WTC11 (cell line): ENCODE measurements around the gene ANKRD33B. TPM values are rescaled to one million over a fixed set of nuclear protein-coding genes. Genes with fewer than 3 reads are reported as not detected.

Experiments used
- ATAC-seq: fragments of 200-7000 bp; cut with Tn5 transposase; 2 replicates; pipeline ENCODE4 v1.10.0; 2021; ENCODE audit warnings: mild to moderate bottlenecking, moderate library complexity
- CTCF ChIA-PET: fragments of 300-600 bp; sonication (Branson Sonifier 250); formaldehyde crosslinking; loops from one replicate; lab custom pipeline; 2021; ENCODE audit warnings: antibody characterized with exemption; lab: Charles Lee
- POLR2A ChIA-PET: fragments of 350-600 bp; sonication (Branson Sonifier 250); formaldehyde crosslinking; loops from one replicate; lab custom pipeline; 2021; ENCODE audit warnings: antibody characterized with exemption; lab: Charles Lee
- DNase-seq: peaks from one replicate; pipeline ENCODE4 v3.0.0; 2021; ENCODE audit warnings: low spot score
- H3K27ac Mint-ChIP-seq: 2 replicates; pipeline ENCODE4 v1.8.0; 2021; ENCODE audit warnings: mixed read lengths
- H3K27me3 Mint-ChIP-seq: 2 replicates; pipeline ENCODE4 v1.8.0; 2021; ENCODE audit warnings: low read depth, mild to moderate bottlenecking, moderate library complexity, mixed read lengths
- H3K36me3 Mint-ChIP-seq: 2 replicates; pipeline ENCODE4 v1.8.0; 2021; ENCODE audit warnings: mixed read lengths
- H3K4me1 Mint-ChIP-seq: 2 replicates; pipeline ENCODE4 v1.8.0; 2022; ENCODE audit warnings: mixed read lengths
- H3K4me3 Mint-ChIP-seq: 2 replicates; pipeline ENCODE4 v1.8.0; 2021; ENCODE audit warnings: mild to moderate bottlenecking, moderate library complexity, mixed read lengths
- H3K9me3 Mint-ChIP-seq: 2 replicates; pipeline ENCODE4 v1.8.0; 2021; ENCODE audit warnings: mixed read lengths
- ATF2 ChIP-seq: sonication (generic); formaldehyde crosslinking; IDR thresholded peaks from 2 replicates; pipeline ENCODE4 v1.8.1; 2022; ENCODE audit warnings: low read depth, missing genetic modification reagents, borderline replicate concordance
- CREB1 ChIP-seq: sonication (generic); formaldehyde crosslinking; IDR thresholded peaks from 2 replicates; pipeline ENCODE4 v1.8.0; 2023; ENCODE audit warnings: mild to moderate bottlenecking, missing genetic modification reagents
- E2F4 ChIP-seq: sonication (generic); formaldehyde crosslinking; IDR thresholded peaks from 2 replicates; pipeline ENCODE4 v1.8.1; 2022; ENCODE audit warnings: low read depth, mild to moderate bottlenecking, moderate library complexity, missing genetic modification reagents, borderline replicate concordance
- EMX1 ChIP-seq: fragments of 250-450 bp; sonication (Bioruptor Pico); IDR thresholded peaks from 2 replicates; pipeline ENCODE4 v1.8.0; 2021; ENCODE audit warnings: mild to moderate bottlenecking
- FOXK1 ChIP-seq: sonication (generic); formaldehyde crosslinking; IDR thresholded peaks from 2 replicates; pipeline ENCODE4 v1.8.0; 2022; ENCODE audit warnings: mild to moderate bottlenecking, moderate library complexity, missing genetic modification reagents
- GRHL2 ChIP-seq: fragments of 250-450 bp; sonication (Bioruptor Pico); IDR thresholded peaks from 2 replicates; pipeline ENCODE4 v1.8.0; 2022; ENCODE audit warnings: mild to moderate bottlenecking, moderate library complexity; ENCODE audit not compliant: insufficient replicate concordance, severe bottlenecking
- KAT7 ChIP-seq: sonication (generic); formaldehyde crosslinking; IDR thresholded peaks from 2 replicates; pipeline ENCODE4 v1.8.1; 2023; ENCODE audit warnings: missing genetic modification reagents, mild to moderate bottlenecking, borderline replicate concordance
- NR1H2 ChIP-seq: sonication (generic); formaldehyde crosslinking; IDR thresholded peaks from 2 replicates; pipeline ENCODE4 v1.9.0; 2021; ENCODE audit warnings: mild to moderate bottlenecking, moderate library complexity, missing genetic modification reagents
- OVOL2 ChIP-seq: fragments of 250-450 bp; sonication (Bioruptor Pico); IDR thresholded peaks from 2 replicates; pipeline ENCODE4 v1.9.0; 2021; ENCODE audit warnings: mild to moderate bottlenecking, borderline replicate concordance
- TEAD4 ChIP-seq: sonication (generic); formaldehyde crosslinking; IDR thresholded peaks from 2 replicates; pipeline ENCODE4 v1.8.0; 2022; ENCODE audit warnings: mild to moderate bottlenecking, missing genetic modification reagents
- TP53 ChIP-seq: sonication (generic); formaldehyde crosslinking; IDR thresholded peaks from 2 replicates; pipeline ENCODE4 v1.8.1; 2023; ENCODE audit warnings: mild to moderate bottlenecking, missing genetic modification reagents
- ZNF232 ChIP-seq: sonication (generic); formaldehyde crosslinking; IDR thresholded peaks from 2 replicates; pipeline ENCODE4 v1.8.0; 2022; ENCODE audit warnings: mild to moderate bottlenecking, missing genetic modification reagents
- ZSCAN18 ChIP-seq: fragments of 250-450 bp; sonication (Bioruptor Pico); IDR thresholded peaks from 2 replicates; pipeline ENCODE4 v2.1.2; 2022; ENCODE audit warnings: mild to moderate bottlenecking, moderate library complexity
- total RNA-seq: library from RNA; stranded (reverse); gene quantifications from 3 replicates; pipeline ENCODE4 v1.2.3, GENCODE V29; 2021
- TF ChIP-seq, protein P1 (sequence below): sonication (generic); formaldehyde crosslinking; IDR thresholded peaks from 2 replicates; pipeline ENCODE4 v1.8.1; 2023; ENCODE audit warnings: mild to moderate bottlenecking, missing genetic modification reagents, moderate library complexity
- TF ChIP-seq, protein P2 (sequence below): fragments of 200-600 bp; IDR thresholded peaks from 2 replicates; pipeline ENCODE4 v1.8.0; 2022; ENCODE audit warnings: antibody characterized with exemption
- TF ChIP-seq, protein P3 (sequence below): sonication (generic); formaldehyde crosslinking; IDR thresholded peaks from 2 replicates; pipeline ENCODE4 v1.8.0; 2023; ENCODE audit warnings: missing genetic modification reagents, mild to moderate bottlenecking, borderline replicate concordance

The ANKRD33B gene
- total RNA-seq, 1 experiment from 2014 or later, result 9.2 TPM

DNA sequence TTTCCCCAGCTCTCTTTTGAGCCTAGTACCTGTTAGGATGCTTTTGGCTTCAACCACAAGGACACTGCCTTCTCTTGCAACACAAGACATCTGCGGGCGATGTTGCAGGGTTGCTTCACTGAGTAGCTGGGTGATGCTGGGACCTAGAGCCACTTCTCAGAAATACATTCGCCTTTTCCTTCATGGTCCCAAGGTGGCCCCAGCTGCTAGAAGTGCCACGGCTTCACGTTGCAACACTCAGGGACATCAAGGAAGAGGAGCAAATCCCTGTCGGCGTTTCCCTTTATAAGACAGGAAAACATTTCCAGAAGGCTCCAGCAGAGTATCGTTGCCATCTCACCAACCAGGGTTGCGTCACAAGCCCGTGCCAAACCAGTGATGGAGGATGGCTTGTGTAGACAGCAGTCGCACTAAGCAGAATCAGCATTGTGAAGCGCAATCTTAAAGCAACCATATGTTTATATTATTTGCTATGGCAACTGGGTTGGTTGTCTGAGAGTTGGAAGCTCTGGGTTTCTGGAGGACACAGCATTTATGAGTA is 62.7 kb downstream of the ANKRD33B start:
- no peak for DNase-seq
- H3K27me3 Mint-ChIP-seq, result no peaks in the 10 kb centered on the region; the same call in none of the 2 replicates
- ATAC-seq, result no peak
- peak overlapping the region; percentile 76 for H3K4me3 Mint-ChIP-seq
- H3K36me3 Mint-ChIP-seq, result peaks cover under 1% of the 10 kb centered on the region; the same call in 1 of the 2 replicates
- peaks cover 3% of the 10 kb centered on the region for H3K9me3 Mint-ChIP-seq
- TF ChIP-seq FOXK1 (CRISPR knock-in tag) (no peak), GRHL2 (CRISPR knock-in tag) (no peak), CREB1 (CRISPR knock-in tag) (no peak), NR1H2 (no peak), ZSCAN18 (no peak)
- TF ChIP-seq, protein P1, sequence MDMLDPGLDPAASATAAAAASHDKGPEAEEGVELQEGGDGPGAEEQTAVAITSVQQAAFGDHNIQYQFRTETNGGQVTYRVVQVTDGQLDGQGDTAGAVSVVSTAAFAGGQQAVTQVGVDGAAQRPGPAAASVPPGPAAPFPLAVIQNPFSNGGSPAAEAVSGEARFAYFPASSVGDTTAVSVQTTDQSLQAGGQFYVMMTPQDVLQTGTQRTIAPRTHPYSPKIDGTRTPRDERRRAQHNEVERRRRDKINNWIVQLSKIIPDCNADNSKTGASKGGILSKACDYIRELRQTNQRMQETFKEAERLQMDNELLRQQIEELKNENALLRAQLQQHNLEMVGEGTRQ, result no peak
- TF ChIP-seq, protein P2, sequence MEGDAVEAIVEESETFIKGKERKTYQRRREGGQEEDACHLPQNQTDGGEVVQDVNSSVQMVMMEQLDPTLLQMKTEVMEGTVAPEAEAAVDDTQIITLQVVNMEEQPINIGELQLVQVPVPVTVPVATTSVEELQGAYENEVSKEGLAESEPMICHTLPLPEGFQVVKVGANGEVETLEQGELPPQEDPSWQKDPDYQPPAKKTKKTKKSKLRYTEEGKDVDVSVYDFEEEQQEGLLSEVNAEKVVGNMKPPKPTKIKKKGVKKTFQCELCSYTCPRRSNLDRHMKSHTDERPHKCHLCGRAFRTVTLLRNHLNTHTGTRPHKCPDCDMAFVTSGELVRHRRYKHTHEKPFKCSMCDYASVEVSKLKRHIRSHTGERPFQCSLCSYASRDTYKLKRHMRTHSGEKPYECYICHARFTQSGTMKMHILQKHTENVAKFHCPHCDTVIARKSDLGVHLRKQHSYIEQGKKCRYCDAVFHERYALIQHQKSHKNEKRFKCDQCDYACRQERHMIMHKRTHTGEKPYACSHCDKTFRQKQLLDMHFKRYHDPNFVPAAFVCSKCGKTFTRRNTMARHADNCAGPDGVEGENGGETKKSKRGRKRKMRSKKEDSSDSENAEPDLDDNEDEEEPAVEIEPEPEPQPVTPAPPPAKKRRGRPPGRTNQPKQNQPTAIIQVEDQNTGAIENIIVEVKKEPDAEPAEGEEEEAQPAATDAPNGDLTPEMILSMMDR, result no peak
- CTCF ChIA-PET, result interaction anchor here (1.1 to 4.9 kb wide), 20 partner anchors 10 to 203 kb away, joined by 3 to 142 read pairs (median 12); partner anchors contain the start of genes ANKRD33B and ROPN1L
- H3K27ac Mint-ChIP-seq, result no peak overlapping the region; the same call in 1 of the 2 replicates
- POLR2A ChIA-PET, result interaction anchor here (1.1 to 2.5 kb wide), 3 partner anchors 10 to 148 kb away, joined by 3 to 14 read pairs (median 10); no protein-coding TSS in a partner anchor
- H3K4me1 Mint-ChIP-seq, result peaks cover 27% of the 10 kb centered on the region

DNA sequence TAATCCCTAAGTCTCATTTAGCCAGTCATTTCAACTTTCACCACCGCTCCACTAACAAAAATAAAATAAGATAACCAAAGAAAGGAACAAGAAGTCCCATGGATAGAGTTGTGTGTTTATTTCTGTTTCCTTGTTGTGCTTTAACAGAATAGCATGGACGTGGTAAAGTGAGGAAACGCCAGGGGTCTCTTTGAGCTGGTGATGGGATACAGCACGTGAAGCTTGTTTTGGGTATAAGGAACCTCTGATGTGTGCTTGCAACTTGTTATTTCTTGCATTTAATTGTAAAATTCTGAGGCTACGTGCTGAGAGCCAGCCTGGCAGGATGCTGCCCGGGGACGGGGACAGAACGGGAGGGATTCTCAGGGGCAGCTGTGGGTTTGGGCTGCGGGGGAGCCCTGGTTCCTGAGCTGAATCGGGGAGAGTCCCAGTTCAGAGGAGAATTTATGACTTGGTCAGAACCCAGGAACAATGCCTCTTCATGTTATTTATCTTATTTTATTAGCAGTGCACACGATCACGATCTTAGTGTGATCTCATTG is 63.4 kb downstream of the ANKRD33B start:
- H3K27ac Mint-ChIP-seq, result peak overlapping the region; percentile 89
- no peaks in the 10 kb centered on the region; the same call in 1 of the 2 replicates for H3K9me3 Mint-ChIP-seq
- peak overlapping the region; percentile 76 for H3K4me3 Mint-ChIP-seq
- H3K4me1 Mint-ChIP-seq, result peaks cover 34% of the 10 kb centered on the region
- no peaks in the 10 kb centered on the region for H3K36me3 Mint-ChIP-seq
- ATAC-seq (peak; percentile 20), DNase-seq (peak; percentile 34)
- no peaks in the 10 kb centered on the region; the same call in none of the 2 replicates for H3K27me3 Mint-ChIP-seq
- ChIA-PET CTCF (interaction anchor here (0.6 to 4.9 kb wide), 66 partner anchors 10 to 343 kb away, joined by 3 to 142 read pairs (median 5); partner anchors contain the start of genes ANKRD33B, MARCHF6 and ROPN1L), POLR2A (interaction anchor here (0.5 to 2.5 kb wide), 12 partner anchors 8 to 362 kb away, joined by 3 to 14 read pairs (median 4); partner anchors contain the start of genes ANKRD33B and MARCHF6)
- TF ChIP-seq ATF2 (CRISPR knock-in tag) (no peak), FOXK1 (CRISPR knock-in tag) (no peak), TP53 (CRISPR knock-in tag) (no peak), ZNF232 (CRISPR knock-in tag) (no peak), EMX1 (CRISPR knock-in tag) (no peak), OVOL2 (no peak), E2F4 (CRISPR knock-in tag) (no peak), KAT7 (no peak), TEAD4 (CRISPR knock-in tag) (no peak)
- TF ChIP-seq, protein P3, sequence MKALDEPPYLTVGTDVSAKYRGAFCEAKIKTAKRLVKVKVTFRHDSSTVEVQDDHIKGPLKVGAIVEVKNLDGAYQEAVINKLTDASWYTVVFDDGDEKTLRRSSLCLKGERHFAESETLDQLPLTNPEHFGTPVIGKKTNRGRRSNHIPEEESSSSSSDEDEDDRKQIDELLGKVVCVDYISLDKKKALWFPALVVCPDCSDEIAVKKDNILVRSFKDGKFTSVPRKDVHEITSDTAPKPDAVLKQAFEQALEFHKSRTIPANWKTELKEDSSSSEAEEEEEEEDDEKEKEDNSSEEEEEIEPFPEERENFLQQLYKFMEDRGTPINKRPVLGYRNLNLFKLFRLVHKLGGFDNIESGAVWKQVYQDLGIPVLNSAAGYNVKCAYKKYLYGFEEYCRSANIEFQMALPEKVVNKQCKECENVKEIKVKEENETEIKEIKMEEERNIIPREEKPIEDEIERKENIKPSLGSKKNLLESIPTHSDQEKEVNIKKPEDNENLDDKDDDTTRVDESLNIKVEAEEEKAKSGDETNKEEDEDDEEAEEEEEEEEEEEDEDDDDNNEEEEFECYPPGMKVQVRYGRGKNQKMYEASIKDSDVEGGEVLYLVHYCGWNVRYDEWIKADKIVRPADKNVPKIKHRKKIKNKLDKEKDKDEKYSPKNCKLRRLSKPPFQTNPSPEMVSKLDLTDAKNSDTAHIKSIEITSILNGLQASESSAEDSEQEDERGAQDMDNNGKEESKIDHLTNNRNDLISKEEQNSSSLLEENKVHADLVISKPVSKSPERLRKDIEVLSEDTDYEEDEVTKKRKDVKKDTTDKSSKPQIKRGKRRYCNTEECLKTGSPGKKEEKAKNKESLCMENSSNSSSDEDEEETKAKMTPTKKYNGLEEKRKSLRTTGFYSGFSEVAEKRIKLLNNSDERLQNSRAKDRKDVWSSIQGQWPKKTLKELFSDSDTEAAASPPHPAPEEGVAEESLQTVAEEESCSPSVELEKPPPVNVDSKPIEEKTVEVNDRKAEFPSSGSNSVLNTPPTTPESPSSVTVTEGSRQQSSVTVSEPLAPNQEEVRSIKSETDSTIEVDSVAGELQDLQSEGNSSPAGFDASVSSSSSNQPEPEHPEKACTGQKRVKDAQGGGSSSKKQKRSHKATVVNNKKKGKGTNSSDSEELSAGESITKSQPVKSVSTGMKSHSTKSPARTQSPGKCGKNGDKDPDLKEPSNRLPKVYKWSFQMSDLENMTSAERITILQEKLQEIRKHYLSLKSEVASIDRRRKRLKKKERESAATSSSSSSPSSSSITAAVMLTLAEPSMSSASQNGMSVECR (CRISPR knock-in tag), result no peak
